Measurements from ENCODE around the gene PLXNA2. TPM values are rescaled to one million over a fixed set of nuclear protein-coding genes. Genes with fewer than 3 reads are reported as not detected.

PLXNA2 gene
- total and polyA plus RNA-seq, 2 of the 4 experiments (the other 2 are of a cell fraction), result 0.72 to 1.1 TPM

DNA sequence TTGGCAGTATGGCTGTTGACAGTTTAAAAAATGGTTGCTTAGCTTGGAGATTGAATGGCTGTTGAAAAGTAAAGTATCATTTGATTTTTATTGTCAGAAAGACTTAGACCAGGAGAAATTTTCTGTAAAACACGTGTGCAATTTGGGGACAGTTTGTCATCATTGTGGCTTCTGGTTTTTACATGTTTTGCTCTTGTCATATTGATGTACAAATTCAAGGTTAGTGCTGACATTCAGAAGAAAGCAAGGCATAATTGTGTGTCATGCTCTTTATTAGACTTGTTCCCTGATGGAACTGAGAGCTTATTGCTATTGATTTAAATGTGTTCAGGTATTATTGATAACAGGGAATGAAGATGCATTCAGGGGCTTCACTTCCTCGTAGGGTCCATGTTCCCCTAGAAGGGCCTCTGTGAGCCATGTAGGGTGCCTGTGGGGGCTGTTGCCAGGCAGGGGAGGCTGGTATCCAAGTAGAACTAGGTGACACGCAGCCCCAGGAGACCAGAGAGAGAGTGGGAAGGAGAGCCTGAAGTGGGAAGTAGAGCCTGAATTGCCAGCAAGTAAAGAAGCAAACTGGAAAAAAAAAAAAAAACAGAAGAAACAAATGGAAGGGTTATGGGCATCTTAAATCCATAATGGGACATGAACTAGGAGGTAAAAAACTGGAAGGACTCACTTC is 32.7 kb upstream of the PLXNA2 start:
- no peak overlapping the region for H3K23ac ChIP-seq (ENCODE audit: low read depth, low read length)
- no peak overlapping the region for H3K56ac ChIP-seq (ENCODE audit: extremely low read depth, insufficient read depth, low read length)
- peaks cover 7% of the 10 kb centered on the region for H3K27me3 ChIP-seq (ENCODE audit: control insufficient read depth, insufficient read depth, low read length)
- WGBS, 2 experiments (ENCODE audit: extremely low coverage in 2 of 2, insufficient read length in 1 of 2), result 27% methylated on average over 3 of the region's 3 CpGs; no CpG with 5 or more reads in 1 of the 2 experiments
- H3K36me3 ChIP-seq (ENCODE audit: control insufficient read depth, insufficient read depth, low read length), result no peaks in the 10 kb centered on the region
- no peak for ATAC-seq (ENCODE audit: low read depth)
- no peak overlapping the region for H4K8ac ChIP-seq (ENCODE audit: low read depth in 2 of 2, low read length in 2 of 2)
- H3K4me1 ChIP-seq (ENCODE audit: control insufficient read depth, insufficient read depth, low read length), result no peaks in the 10 kb centered on the region
- intact Hi-C loops (cut with micrococcal nuclease) (no loop called here), in situ Hi-C loops (cut with MboI; ENCODE audit: low sequenced_read_pairs) (no loop called here), dilution Hi-C loops (cut with HindIII; ENCODE audit: low sequenced_read_pairs, unreplicated experiment) (no loop called here)
- H2BK15ac ChIP-seq (ENCODE audit: low read depth, low read length), result no peak overlapping the region
- no peak overlapping the region for H3K4me3 ChIP-seq (ENCODE audit: insufficient read depth, low read depth, low read length)
- DNase-seq, result no peak
- no peak overlapping the region for H3K9ac ChIP-seq (ENCODE audit: low read depth, low read length)
- no peaks in the 10 kb centered on the region for H3K9me3 ChIP-seq (ENCODE audit: control insufficient read depth, insufficient read depth, low read length)
- no peaks in the 10 kb centered on the region for H3K9me1 ChIP-seq (ENCODE audit: insufficient read depth, low read length)
- H2BK20ac ChIP-seq (ENCODE audit: low read depth, low read length), result no peak overlapping the region
- no peak overlapping the region for H2AK9ac ChIP-seq (replicated peaks; ENCODE audit: low read depth, low read length, poor library complexity)
- H3K14ac ChIP-seq (replicated peaks; ENCODE audit: low read depth, low read length), result no peak overlapping the region
- ChIA-PET CTCF (no interaction called here), POLR2A (ENCODE audit: unreplicated experiment) (no interaction called here)
- no peak overlapping the region for H2BK5ac ChIP-seq (ENCODE audit: low read depth, low read length, poor library complexity, severe bottlenecking)
- no peak overlapping the region for H2BK120ac ChIP-seq (ENCODE audit: low read depth, low read length)
- H3K18ac ChIP-seq (ENCODE audit: low read depth, low read length), result no peak overlapping the region
- H2AFZ ChIP-seq (replicated peaks; ENCODE audit: low read length, poor library complexity), result no peak overlapping the region
- no peak overlapping the region for H4K5ac ChIP-seq (ENCODE audit: low read depth, low read length)
- H2AK5ac ChIP-seq (ENCODE audit: low read depth, low read length), result no peak overlapping the region
- BruUV-seq (replicated peaks), result no TSS peak
- no peak overlapping the region for H4K91ac ChIP-seq (ENCODE audit: insufficient read depth, low read depth, low read length)
- no peak overlapping the region for H3K4ac ChIP-seq (ENCODE audit: low read depth, low read length)
- no peaks in the 10 kb centered on the region for H3K79me1 ChIP-seq (ENCODE audit: low read depth in 1 of 2, low read length in 2 of 2)
- no peak overlapping the region for H3K27ac ChIP-seq (ENCODE audit: insufficient read depth, low read length)
- no peak for TF ChIP-seq CHD1 (IDR thresholded peaks at IDR 0.05; ENCODE audit: low read depth, low read length)
- TF ChIP-seq MXI1 (IDR thresholded peaks at IDR 0.05; ENCODE audit: borderline replicate concordance, low read depth, low read length), result no peak
- TF ChIP-seq BHLHE40 (IDR thresholded peaks at IDR 0.05; ENCODE audit: low read depth, low read length), result no peak
- no peak for TF ChIP-seq RFX5 (IDR thresholded peaks at IDR 0.05; ENCODE audit: low read depth, low read length)
- TF ChIP-seq FOS (IDR thresholded peaks at IDR 0.05; ENCODE audit: low read depth, low read length), result no peak
- TF ChIP-seq RAD21 (IDR thresholded peaks at IDR 0.05; ENCODE audit: low read length), result no peak
- H3K4me2 ChIP-seq (ENCODE audit: low read depth, low read length), result no peak overlapping the region
- no peaks in the 10 kb centered on the region for H4K20me1 ChIP-seq (ENCODE audit: insufficient read depth, low read length)
